Measurements from ENCODE around the gene TRPV2.

GRCh38 chr17:16439811-16440351, 24.5 kb downstream of the TRPV2 start:
- TF ChIP-seq POLR2A (IDR thresholded peaks at IDR 0.05) (no peak), CTCF (IDR thresholded peaks at IDR 0.05) (no peak)

All from testis (tissue), 2 donors.